GM19239 (cell line): ENCODE results near the gene OLA1.

Source experiments
- DNase-seq: peaks from one replicate; pipeline ENCODE4 v3.0.0; 2011; ENCODE audit warnings: low spot score; ENCODE audit not compliant: insufficient read length
- FAIRE-seq: peaks from 2 replicates; lab custom pipeline; 2011; peaks lifted over from hg19 to GRCh38; lab: Jason Lieb, UNC

The OLA1 gene

GRCh38 chr2:174183076-174183475, 65.3 kb downstream of the OLA1 start:
- FAIRE-seq = no peak
- DNase-seq = no peak

- peak; percentile 58 for FAIRE-seq
- DNase-seq = no peak
Observed at GRCh38 chr2:174181368-174181767, 67.0 kb downstream of the OLA1 start.

- FAIRE-seq (no peak), DNase-seq (no peak)
Observed at GRCh38 chr2:174180726-174181236, 67.6 kb downstream of the OLA1 start.

- no peak for DNase-seq
- peak; percentile 80 for FAIRE-seq
Observed at GRCh38 chr2:174180165-174180724, 68.1 kb downstream of the OLA1 start.

GRCh38 chr2:174177316-174177890, 70.9 kb downstream of the OLA1 start:
- DNase-seq (no peak), FAIRE-seq (no peak)

GRCh38 chr2:174176898-174177297, 71.4 kb downstream of the OLA1 start:
- DNase-seq = no peak
- peak; percentile 56 for FAIRE-seq

- FAIRE-seq = peak; percentile 45
- no peak for DNase-seq
Observed at GRCh38 chr2:174174741-174175140, 73.6 kb downstream of the OLA1 start.

GRCh38 chr2:174172802-174173355, 75.5 kb downstream of the OLA1 start:
- FAIRE-seq (no peak), DNase-seq (no peak)

- DNase-seq (no peak), FAIRE-seq (no peak)
Observed at GRCh38 chr2:174171686-174172445, 76.5 kb downstream of the OLA1 start.

- FAIRE-seq (no peak), DNase-seq (no peak)
Observed at GRCh38 chr2:174169372-174169771, 79.0 kb downstream of the OLA1 start.

- no peak for DNase-seq
- FAIRE-seq = peak; percentile 14
Observed at GRCh38 chr2:174166261-174166660, 82.1 kb downstream of the OLA1 start.

GRCh38 chr2:174161490-174161889, 86.8 kb downstream of the OLA1 start:
- FAIRE-seq (no peak), DNase-seq (no peak)

- FAIRE-seq = peak; percentile 52
Observed at GRCh38 chr2:174158003-174158402, 90.3 kb downstream of the OLA1 start.

GRCh38 chr2:174157053-174157452, 91.3 kb downstream of the OLA1 start:
- FAIRE-seq (no peak), DNase-seq (no peak)

More at GRCh38 chr2:174158003-174158402, 90.3 kb downstream of the OLA1 start:
- peak; percentile 10 for DNase-seq

GRCh38 chr2:174153757-174154680, 94.3 kb downstream of the OLA1 start:
- DNase-seq (no peak), FAIRE-seq (no peak)

- DNase-seq = no peak
- no peak for FAIRE-seq
Observed at GRCh38 chr2:174149530-174149929, 98.8 kb downstream of the OLA1 start.

GRCh38 chr2:174148833-174149232, 99.5 kb downstream of the OLA1 start:
- DNase-seq (no peak), FAIRE-seq (no peak)

GRCh38 chr2:174145827-174146226, 102.5 kb downstream of the OLA1 start:
- FAIRE-seq (no peak), DNase-seq (no peak)

GRCh38 chr2:174142290-174142689, 106.0 kb downstream of the OLA1 start:
- DNase-seq (no peak), FAIRE-seq (no peak)

- DNase-seq = no peak
Observed at GRCh38 chr2:174138161-174138560, 110.2 kb downstream of the OLA1 start.

More at GRCh38 chr2:174138161-174138560, 110.2 kb downstream of the OLA1 start:
- peak; percentile 14 for FAIRE-seq
